GOT3 (cell line): ENCODE measurements around the gene MESD.
"Not testable (repeated sequence)": the region's sequence is repeated elsewhere in the genome, so short reads cannot be mapped to it uniquely, and the experiment has no call there.

Source experiments
- DNase-seq: peaks from one replicate; lab custom pipeline; 2025; ENCODE audit warnings: mixed read lengths; lab: John Stamatoyannopoulos, UW

Gene MESD

GRCh38 chr15:80989081-80989517 is 520 bp downstream of the MESD start:
- DNase-seq = no peak

- no peak for DNase-seq
These were observed 1.3 kb downstream of the MESD start for GRCh38 chr15:80988148-80988796.

- DNase-seq = no peak
These were observed 3.1 kb downstream of the MESD start for GRCh38 chr15:80986487-80986886.

- no peak for DNase-seq
These were observed 3.6 kb downstream of the MESD start for GRCh38 chr15:80985981-80986380.

GRCh38 chr15:80984856-80985255 is 4.8 kb downstream of the MESD start:
- no peak for DNase-seq

- no peak for DNase-seq
These were observed 6.8 kb downstream of the MESD start for GRCh38 chr15:80982839-80983238.

- DNase-seq = no peak
These were observed 7.4 kb downstream of the MESD start for GRCh38 chr15:80982205-80982604.

- no peak for DNase-seq
These were observed 9.9 kb downstream of the MESD start for GRCh38 chr15:80979538-80980200.

GRCh38 chr15:80978685-80979329 is 10.8 kb downstream of the MESD start:
- no peak for DNase-seq

- no peak for DNase-seq
These were observed 12.0 kb downstream of the MESD start for GRCh38 chr15:80977627-80978036.

GRCh38 chr15:80976851-80977250 is 12.8 kb downstream of the MESD start:
- no peak for DNase-seq

GRCh38 chr15:80974914-80975313 is 14.7 kb downstream of the MESD start:
- no peak for DNase-seq

- no peak for DNase-seq
These were observed 17.3 kb downstream of the MESD start for GRCh38 chr15:80972276-80972675.

- no peak for DNase-seq
These were observed 18.5 kb downstream of the MESD start for GRCh38 chr15:80971143-80971542.

- no peak for DNase-seq
These were observed 19.0 kb downstream of the MESD start for GRCh38 chr15:80970658-80971057.

GRCh38 chr15:80970018-80970657 is 19.5 kb downstream of the MESD start:
- DNase-seq = no peak

- DNase-seq = no peak
These were observed 20.3 kb downstream of the MESD start for GRCh38 chr15:80969316-80969715.

GRCh38 chr15:80967991-80968510 is 21.6 kb downstream of the MESD start:
- DNase-seq = no peak

GRCh38 chr15:80967451-80967850 is 22.2 kb downstream of the MESD start:
- no peak for DNase-seq

- DNase-seq = no peak
These were observed 23.0 kb downstream of the MESD start for GRCh38 chr15:80966431-80967197.

- DNase-seq = not testable (repeated sequence)
These were observed 24.2 kb downstream of the MESD start for GRCh38 chr15:80965454-80965853.
